ENCODE measurements around the gene PLEKHG1.

Gene PLEKHG1

DNA sequence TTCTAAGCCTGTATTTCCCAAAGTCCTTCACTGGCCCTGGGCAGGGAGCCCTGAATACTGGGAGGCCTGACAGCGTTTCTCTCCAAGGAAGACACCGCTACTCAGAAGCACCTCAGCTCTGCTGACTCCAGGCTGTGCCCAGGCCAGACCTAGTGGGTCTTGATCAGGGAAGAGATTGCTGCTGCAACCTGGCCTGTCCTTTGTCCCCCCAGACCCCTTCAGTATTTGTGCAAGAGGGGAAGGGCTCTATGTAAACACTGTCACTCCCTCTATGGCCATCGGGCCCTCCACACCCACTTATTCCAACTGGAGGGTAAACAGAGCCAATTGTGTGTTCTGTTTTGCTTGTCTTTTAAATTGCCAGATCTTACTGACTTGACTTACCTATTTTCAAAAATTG, 20.6 kb downstream of the PLEKHG1 start:
- no peak for DNase-seq (ENCODE audit: low spot score)

- DNase-seq (ENCODE audit: low spot score), result no peak
Observed at GRCh38 chr6:150620763-150621162, 21.1 kb downstream of the PLEKHG1 start.

- DNase-seq (ENCODE audit: low spot score), result no peak
Observed at GRCh38 chr6:150622476-150622875, 22.8 kb downstream of the PLEKHG1 start.

DNA sequence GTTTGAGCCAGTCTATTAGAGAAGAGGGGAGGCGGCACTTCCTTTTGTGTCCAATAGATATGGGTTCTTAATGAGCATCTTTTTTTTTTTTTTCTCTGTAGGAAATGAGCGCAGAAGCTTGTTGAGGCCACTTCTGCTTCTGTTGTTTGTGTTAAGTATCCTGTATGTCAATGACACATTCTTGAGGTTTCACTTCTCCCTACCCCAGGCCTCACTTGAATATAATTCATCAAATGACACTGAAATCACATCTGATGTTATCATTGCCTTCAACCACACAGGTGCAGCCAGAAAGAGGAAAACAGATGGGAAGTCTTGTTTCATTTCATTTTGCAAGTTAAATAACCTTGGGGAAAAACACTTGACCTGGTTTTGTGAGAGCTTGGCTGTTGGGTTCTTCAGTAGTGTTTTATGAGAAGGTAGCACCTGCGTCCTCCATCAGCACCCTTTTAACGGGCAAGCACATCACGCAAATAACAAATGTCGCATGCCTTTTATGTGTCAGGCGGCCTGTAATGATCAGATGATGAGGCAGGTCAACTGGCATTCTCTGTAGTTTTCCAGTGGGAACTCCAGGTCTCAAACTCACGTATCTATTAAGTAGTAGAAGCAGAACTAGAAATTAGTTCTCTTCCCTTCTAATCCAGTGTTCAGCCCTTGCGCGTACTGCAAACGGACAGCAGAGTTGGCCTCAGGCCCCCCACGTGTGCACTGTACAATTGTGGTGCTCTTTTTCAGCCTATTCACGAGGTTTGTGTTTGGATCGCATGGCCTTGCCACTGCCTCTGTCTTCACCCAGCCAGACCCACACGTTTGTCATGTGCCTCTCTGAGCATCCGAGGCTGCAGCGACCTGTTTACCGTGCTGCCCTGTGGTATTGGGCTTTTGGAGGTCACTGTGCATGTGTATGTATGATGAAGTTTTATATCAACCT, 23.5 kb downstream of the PLEKHG1 start:
- DNase-seq (ENCODE audit: low spot score), result no peak

DNA sequence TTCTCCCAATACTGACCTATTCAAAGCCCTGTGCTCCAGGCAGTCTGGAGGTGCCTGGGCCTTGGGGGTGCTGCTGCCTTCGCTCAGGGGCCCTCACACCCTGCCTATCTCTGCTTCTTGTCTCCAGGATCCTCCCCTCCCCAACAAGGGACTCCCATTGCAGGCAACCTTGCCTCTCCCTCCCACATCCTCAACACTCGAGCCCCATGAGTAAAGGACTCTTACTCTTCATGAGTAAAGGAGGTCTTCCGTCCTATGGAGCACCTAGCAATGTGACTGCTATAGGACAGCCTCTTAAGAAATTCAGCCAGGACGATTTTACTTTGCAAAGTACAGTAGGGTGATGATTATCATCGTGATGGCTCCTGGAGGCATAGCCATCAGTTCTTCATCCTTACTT, 24.5 kb downstream of the PLEKHG1 start:
- no peak for DNase-seq (ENCODE audit: low spot score)

- DNase-seq (ENCODE audit: low spot score), result no peak
Observed at GRCh38 chr6:150625927-150626326, 26.2 kb downstream of the PLEKHG1 start.

GRCh38 chr6:150627154-150627553, 27.5 kb downstream of the PLEKHG1 start:
- DNase-seq (ENCODE audit: low spot score), result no peak

DNA sequence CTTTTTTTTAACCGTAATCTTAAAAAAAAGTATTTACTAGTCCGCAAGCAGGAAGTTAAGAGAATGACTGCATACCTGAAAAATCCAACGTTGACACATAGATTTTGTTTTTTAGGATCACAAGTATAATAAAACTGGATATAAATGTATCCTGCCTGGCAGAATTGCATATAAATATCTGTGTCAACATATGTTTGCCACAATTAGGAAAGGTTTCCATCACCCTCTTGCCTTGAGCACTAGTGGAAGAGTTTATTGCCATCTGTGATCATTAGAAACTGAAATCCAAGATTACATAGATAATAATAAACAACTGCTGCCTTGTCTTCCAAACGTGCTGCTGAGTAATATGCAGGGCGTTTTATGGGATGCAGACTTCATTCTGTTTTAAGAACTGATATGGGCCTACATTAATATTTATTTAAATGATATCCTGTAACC, 27.9 kb downstream of the PLEKHG1 start:
- no peak for DNase-seq (ENCODE audit: low spot score)

- no peak for DNase-seq (ENCODE audit: low spot score)
Observed at GRCh38 chr6:150628908-150629307, 29.2 kb downstream of the PLEKHG1 start.

- no peak for DNase-seq (ENCODE audit: low spot score)
Observed at GRCh38 chr6:150631283-150631983, 31.7 kb downstream of the PLEKHG1 start.

DNA sequence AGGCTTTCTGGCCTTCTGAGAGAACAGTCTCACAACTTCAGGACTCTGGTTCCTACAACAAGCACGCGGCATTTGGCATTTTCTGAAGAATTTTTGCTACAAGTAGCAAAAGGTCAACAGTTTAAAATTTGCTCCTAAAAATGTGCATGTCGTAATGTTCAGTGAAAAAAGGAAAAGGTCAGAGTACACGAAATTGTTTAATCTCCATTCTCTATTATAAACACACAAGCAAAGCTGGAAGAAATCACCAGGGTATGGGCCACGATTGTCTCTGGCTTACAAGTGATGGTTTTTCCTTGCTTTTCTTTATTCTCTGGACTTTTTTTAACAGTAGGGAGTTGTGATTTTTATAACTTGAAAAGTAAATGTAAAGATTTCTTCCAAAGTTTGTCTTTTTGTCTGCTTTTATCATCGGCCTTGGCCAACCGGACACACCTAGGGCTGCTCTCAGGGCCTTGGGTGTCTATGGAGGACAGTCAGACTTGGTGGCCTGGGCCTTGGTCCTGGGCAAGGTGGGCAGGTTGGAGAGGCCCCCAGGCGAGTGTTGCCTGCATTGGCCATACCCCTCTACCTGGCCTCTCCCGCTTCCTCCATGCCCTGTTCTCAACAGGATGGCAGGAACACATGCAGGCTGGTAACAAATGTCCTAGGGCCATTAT, 32.4 kb downstream of the PLEKHG1 start:
- no peak for DNase-seq (ENCODE audit: low spot score)

DNA sequence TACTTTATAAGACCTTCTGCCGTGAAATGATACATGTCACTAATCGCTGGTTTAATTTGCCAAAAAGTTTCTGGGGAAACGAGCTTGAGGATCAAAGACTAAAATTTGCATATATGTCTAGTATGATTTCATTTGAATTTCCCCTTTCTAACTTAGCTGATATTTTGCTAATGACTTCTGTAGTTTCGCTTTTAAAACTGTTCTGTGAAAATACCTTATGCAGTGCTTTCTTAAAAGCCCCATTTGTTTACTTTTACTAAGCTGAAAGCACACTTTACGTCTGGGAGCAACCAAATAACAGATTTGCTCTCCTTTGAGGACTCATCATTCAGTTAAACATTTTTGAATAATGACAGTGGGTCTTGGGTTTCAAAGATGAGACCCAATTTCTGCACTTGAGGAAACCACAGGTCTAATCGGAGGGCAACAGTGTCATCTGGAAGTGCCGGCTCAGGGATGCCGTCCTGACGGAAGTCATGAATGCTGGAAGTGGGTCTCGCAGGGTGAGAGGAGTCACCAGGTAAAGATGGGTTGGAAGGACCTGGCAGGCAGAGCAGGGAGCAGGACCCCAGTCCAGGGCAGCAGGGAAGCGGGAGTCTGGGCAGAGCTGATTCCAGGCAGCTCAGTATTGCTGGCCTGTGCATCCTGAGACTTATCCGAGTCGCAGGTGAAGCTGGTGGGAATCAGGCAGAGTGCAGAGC, 33.2 kb downstream of the PLEKHG1 start:
- no peak for DNase-seq (ENCODE audit: low spot score)

DNA sequence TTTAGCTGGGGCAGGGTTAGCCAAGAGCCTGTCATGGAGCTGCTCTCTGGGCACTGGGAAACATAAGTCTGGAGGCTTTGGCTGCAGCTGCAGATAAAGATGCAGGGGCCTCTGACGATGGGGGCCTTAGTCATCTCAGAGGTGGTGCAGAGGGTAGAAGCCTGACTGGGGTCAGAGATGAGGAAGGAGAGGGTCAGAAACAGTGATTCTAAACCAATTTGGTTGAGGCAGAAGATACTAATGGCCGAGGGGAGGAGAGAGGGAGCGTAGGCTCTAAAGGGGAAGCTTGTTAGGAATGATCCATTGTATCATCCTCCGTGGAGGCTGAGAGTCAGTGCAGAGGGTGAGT, 33.8 kb downstream of the PLEKHG1 start:
- no peak for DNase-seq (ENCODE audit: low spot score)

DNA sequence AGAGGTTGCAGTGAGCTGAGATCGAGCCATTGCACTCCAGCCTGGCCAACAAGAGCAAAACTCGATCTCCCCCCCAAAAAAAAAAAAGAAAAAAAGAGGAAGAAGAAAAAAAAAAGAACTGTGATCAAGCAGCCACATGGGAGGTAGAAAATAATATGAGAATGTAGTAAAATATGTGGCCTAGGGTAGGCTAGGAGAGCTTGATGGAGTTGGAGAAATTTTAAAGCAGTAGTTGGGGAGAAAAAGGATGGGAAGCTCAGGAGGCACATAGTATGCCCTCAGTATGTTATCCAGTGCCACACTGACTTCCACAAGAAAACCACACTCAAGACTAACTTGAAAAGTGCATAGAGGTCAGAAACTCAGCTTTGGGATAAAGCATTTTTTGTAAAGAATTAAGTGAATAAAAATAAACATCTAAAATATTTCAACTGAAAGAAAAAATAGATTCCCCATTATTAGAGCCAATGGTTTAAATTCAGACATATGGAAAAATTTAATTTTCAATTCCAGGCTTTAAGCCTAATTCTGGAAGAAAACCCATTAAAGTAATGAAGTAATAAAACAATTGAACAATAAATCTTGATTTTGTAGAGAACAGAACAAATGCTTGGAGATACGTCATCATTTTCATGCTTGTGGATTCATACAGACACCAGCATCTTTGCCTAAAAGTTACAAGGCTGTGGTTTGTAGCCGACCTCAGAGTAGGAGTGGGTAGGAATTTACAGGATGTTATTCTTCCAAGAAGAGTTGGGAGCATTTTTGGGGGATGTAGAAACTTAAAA, 34.7 kb downstream of the PLEKHG1 start:
- DNase-seq (ENCODE audit: low spot score), result no peak

DNA sequence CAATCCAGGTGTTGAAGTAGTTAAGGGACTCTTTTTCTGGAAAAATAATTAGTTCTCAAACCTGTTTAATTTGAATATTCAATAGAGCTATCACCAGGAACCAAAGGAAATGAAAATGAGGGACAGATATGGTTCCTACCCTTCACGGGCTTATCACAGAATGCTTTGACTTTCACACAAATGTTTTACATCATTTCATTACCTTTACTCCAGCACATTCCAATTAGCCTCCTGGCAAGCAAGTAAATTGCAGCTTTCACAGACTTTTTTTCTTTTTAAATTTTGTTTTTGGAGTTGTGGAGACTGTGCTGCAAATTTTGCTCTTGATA, 35.2 kb downstream of the PLEKHG1 start:
- DNase-seq (ENCODE audit: low spot score), result no peak

GRCh38 chr6:150635906-150636514, 36.3 kb downstream of the PLEKHG1 start:
- no peak for DNase-seq (ENCODE audit: low spot score)

DNA sequence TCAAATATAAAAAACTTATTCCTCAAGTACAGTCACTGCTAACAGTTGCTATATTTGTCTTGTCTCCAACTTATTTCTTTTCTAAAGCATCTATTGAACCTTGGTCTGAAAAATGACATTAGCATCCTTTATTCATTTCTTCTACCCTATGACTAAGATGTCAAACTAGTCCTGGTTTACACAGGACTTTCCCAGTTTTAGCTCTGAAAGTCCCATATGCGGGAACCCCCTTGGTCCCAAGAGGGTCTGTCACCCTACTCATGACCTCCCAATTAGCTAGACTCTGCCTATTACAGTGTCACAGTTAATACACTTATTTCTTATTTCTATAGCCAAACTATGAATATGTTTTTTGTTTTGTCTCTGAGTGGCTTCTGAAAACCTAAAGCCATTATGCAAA, 37.1 kb downstream of the PLEKHG1 start:
- DNase-seq (ENCODE audit: low spot score), result no peak

DNA sequence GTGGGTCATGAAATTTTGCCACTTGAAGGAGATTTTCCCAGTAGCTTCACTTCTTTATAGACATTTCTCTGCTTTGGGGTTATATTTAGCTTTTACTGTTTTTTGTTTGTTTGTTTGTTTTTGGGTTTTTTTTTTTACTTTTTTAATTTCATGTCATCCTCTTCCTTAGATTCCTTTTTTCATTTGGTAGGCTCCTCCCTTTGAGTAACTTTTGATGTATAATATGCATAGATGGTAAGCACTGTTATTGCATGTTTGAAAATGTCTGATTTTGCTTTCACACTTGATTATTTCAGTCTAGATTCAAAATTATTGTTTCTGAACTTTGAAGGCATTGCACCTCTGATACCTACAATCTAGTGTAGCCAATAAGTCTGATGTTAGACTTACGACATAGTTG, 37.6 kb downstream of the PLEKHG1 start:
- DNase-seq (ENCODE audit: low spot score), result no peak

- DNase-seq (ENCODE audit: low spot score), result no peak
Observed at GRCh38 chr6:150638267-150638666, 38.6 kb downstream of the PLEKHG1 start.

DNA sequence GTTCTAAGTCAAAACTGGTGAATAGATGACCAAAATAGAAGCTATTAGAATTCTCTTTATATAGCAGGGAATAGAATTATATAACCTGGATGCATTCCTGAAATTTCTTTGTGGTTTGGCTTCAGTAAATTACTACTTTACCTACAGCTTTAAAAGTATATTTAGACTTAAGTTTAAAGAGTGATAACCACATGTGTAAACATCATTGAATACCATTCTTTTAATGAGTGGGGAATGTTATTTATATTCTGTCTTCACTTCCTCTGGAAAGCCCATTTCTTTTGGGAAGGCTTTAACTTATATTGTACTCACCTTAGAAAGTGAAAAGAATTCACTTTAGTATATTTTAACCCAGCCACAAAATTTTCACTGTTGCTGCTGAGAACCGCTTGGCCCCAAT, 39.1 kb downstream of the PLEKHG1 start:
- DNase-seq (ENCODE audit: low spot score), result no peak

DNA sequence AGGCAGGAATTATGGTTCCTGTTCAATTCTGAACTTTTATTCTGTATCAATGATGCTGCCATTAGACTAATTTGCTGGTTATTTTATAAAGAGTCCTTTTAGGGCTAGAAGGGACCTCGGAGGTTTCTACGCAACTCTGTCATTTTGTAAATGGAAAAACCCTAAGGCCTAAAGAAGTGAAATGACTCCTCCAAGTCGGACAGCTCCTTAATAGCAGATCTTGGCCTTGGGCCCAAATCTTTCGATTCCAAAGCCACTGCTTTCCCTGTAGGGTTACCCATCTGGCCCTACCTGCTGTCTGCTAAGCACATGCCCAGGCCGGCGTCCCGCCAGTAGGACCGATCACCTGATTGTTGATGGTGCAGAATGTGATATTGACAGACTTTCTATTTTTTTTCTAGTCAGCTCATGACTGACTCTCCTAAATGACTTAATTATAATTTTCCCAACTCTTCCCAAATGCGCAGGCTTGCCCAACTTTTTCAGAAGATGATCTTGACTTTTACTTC, 40.2 kb downstream of the PLEKHG1 start:
- no peak for DNase-seq (ENCODE audit: low spot score)
